HuH-7 (cell line): ENCODE measurements around the gene CYP26C1.
"Not testable (repeated sequence)": the region's sequence is repeated elsewhere in the genome, so short reads cannot be mapped to it uniquely, and the experiment has no call there.

Source experiments
- DNase-seq: peaks from one replicate; pipeline ENCODE4 v3.0.0; 2011; ENCODE audit warnings: low spot score

CYP26C1 gene

GRCh38 chr10:93079663-93080349 lies 19.2 kb downstream of the CYP26C1 start:
- DNase-seq = no peak

GRCh38 chr10:93080350-93081046 lies 19.9 kb downstream of the CYP26C1 start:
- peak; percentile 75 for DNase-seq

- no peak for DNase-seq
These were observed 20.7 kb downstream of the CYP26C1 start for GRCh38 chr10:93081318-93081717.

- no peak for DNase-seq
These were observed 21.2 kb downstream of the CYP26C1 start for GRCh38 chr10:93081834-93082233.

GRCh38 chr10:93083743-93084539 lies 23.3 kb downstream of the CYP26C1 start:
- no peak for DNase-seq

GRCh38 chr10:93085272-93085859 lies 24.8 kb downstream of the CYP26C1 start:
- no peak for DNase-seq

GRCh38 chr10:93086289-93086688 lies 25.7 kb downstream of the CYP26C1 start:
- DNase-seq = no peak

GRCh38 chr10:93087846-93088245 lies 27.2 kb downstream of the CYP26C1 start:
- DNase-seq = no peak

- DNase-seq = no peak
These were observed 27.9 kb downstream of the CYP26C1 start for GRCh38 chr10:93088466-93088865.

GRCh38 chr10:93090619-93091018 lies 30.0 kb downstream of the CYP26C1 start:
- DNase-seq = no peak

GRCh38 chr10:93091960-93092359 lies 31.4 kb downstream of the CYP26C1 start:
- no peak for DNase-seq

- DNase-seq = no peak
These were observed 34.6 kb downstream of the CYP26C1 start for GRCh38 chr10:93095225-93095624.

- DNase-seq = no peak
These were observed 36.3 kb downstream of the CYP26C1 start for GRCh38 chr10:93096901-93097300.

GRCh38 chr10:93097386-93097785 lies 36.8 kb downstream of the CYP26C1 start:
- DNase-seq = no peak

- DNase-seq = no peak
These were observed 38.2 kb downstream of the CYP26C1 start for GRCh38 chr10:93098816-93099215.

- DNase-seq = no peak
These were observed 39.1 kb downstream of the CYP26C1 start for GRCh38 chr10:93099670-93100069.

- DNase-seq = not testable (repeated sequence)
These were observed 40.5 kb downstream of the CYP26C1 start for GRCh38 chr10:93101148-93101547.

- no peak for DNase-seq
These were observed 43.4 kb downstream of the CYP26C1 start for GRCh38 chr10:93103953-93104352.

- DNase-seq = peak; percentile 32
These were observed 46.1 kb downstream of the CYP26C1 start for GRCh38 chr10:93106631-93107072.

GRCh38 chr10:93110472-93111146 lies 50.0 kb downstream of the CYP26C1 start:
- no peak for DNase-seq

GRCh38 chr10:93113042-93113441 lies 52.4 kb downstream of the CYP26C1 start:
- peak; percentile 33 for DNase-seq
